ENCODE results near the gene INTS1. TPM values are rescaled to one million over a fixed set of nuclear protein-coding genes. Genes with fewer than 3 reads are reported as not detected.

INTS1 gene
- total RNA-seq, 2 experiments from 2014 or later, result 91.0 to 91.5 TPM

GRCh38 chr7:1436608-1437007 is 67.6 kb downstream of the INTS1 start:
- ChIA-PET POLR2A (no interaction called here), CTCF (no interaction called here)
- H3K27me3 Mint-ChIP-seq, result peaks cover 5% of the 10 kb centered on the region
- no peak overlapping the region for H3K27ac ChIP-seq (ENCODE audit: low read depth in 1 of 2, low read length in 2 of 2)
- H3K4me1 ChIP-seq (ENCODE audit: insufficient read depth, low read length), result peaks cover 9% of the 10 kb centered on the region
- DNase-seq (no peak), ATAC-seq (ENCODE audit: poor library complexity) (no peak)
- intact Hi-C loops (cut with DNase I, micrococcal nuclease), result no loop called here
- H3K4me3 Mint-ChIP-seq, result no peak overlapping the region
- no peaks in the 10 kb centered on the region for H3K36me3 ChIP-seq (ENCODE audit: insufficient read depth, low read length)
- H3K9me3 Mint-ChIP-seq, result no peaks in the 10 kb centered on the region
- H3K36me3 Mint-ChIP-seq (ENCODE audit: low read depth), result no peaks in the 10 kb centered on the region
- no peak overlapping the region for H3K27ac Mint-ChIP-seq
- no peaks in the 10 kb centered on the region for H3K9me3 ChIP-seq (ENCODE audit: control insufficient read depth in 1 of 2, insufficient read depth in 1 of 2, low read length in 2 of 2)
- no peak for TF ChIP-seq CTCF (IDR thresholded peaks at IDR 0.05)
- H3K27me3 ChIP-seq (ENCODE audit: control insufficient read depth in 1 of 2, insufficient read depth in 2 of 2, low read length in 2 of 2), result peaks cover 0 to 11% of the 10 kb centered on the region in 2 experiments
- peaks cover 5% of the 10 kb centered on the region for H3K4me1 Mint-ChIP-seq (ENCODE audit: low read depth)
- no peak overlapping the region for H3K4me3 ChIP-seq (ENCODE audit: low read length)

GRCh38 chr7:1434891-1435670 is 69.1 kb downstream of the INTS1 start:
- ChIA-PET CTCF (no interaction called here), POLR2A (no interaction called here)
- H3K27me3 Mint-ChIP-seq, result peaks cover 5% of the 10 kb centered on the region
- Histone ChIP-seq H3K27ac (ENCODE audit: low read depth in 1 of 2, low read length in 2 of 2) (no peak overlapping the region), H3K27me3 (ENCODE audit: control insufficient read depth in 1 of 2, insufficient read depth in 2 of 2, low read length in 2 of 2) (peaks cover 0 to 11% of the 10 kb centered on the region in 2 experiments), H3K4me3 (ENCODE audit: low read length) (no peak overlapping the region), H3K36me3 (ENCODE audit: insufficient read depth, low read length) (no peaks in the 10 kb centered on the region), H3K9me3 (ENCODE audit: control insufficient read depth in 1 of 2, insufficient read depth in 1 of 2, low read length in 2 of 2) (no peaks in the 10 kb centered on the region), H3K4me1 (ENCODE audit: insufficient read depth, low read length) (peaks cover 9% of the 10 kb centered on the region)
- intact Hi-C loops (cut with DNase I, micrococcal nuclease), result loop anchor here in 1 of 2 experiments (5.0 kb wide), 1 partner anchor 243 kb away; no protein-coding TSS in a partner anchor
- H3K27ac Mint-ChIP-seq, result no peak overlapping the region
- TF ChIP-seq CTCF (IDR thresholded peaks at IDR 0.05), result no peak
- peaks cover 5% of the 10 kb centered on the region for H3K4me1 Mint-ChIP-seq (ENCODE audit: low read depth)
- H3K9me3 Mint-ChIP-seq, result no peaks in the 10 kb centered on the region
- H3K4me3 Mint-ChIP-seq, result no peak overlapping the region
- no peaks in the 10 kb centered on the region for H3K36me3 Mint-ChIP-seq (ENCODE audit: low read depth)
- DNase-seq (no peak), ATAC-seq (ENCODE audit: poor library complexity) (no peak)

GRCh38 chr7:1434165-1434718 is 69.9 kb downstream of the INTS1 start:
- ChIA-PET CTCF (interaction anchor here (2.8 kb wide), 1 partner anchor 40 kb away, joined by 8 read pairs; no protein-coding TSS in a partner anchor), POLR2A (no interaction called here)
- no peak for TF ChIP-seq CTCF (IDR thresholded peaks at IDR 0.05)
- Mint-ChIP-seq H3K27me3 (peaks cover 5% of the 10 kb centered on the region), H3K4me1 (ENCODE audit: low read depth) (peaks cover 5% of the 10 kb centered on the region), H3K9me3 (no peaks in the 10 kb centered on the region), H3K27ac (no peak overlapping the region), H3K4me3 (no peak overlapping the region), H3K36me3 (ENCODE audit: low read depth) (no peaks in the 10 kb centered on the region)
- Histone ChIP-seq H3K9me3 (ENCODE audit: control insufficient read depth in 1 of 2, insufficient read depth in 1 of 2, low read length in 2 of 2) (no peaks in the 10 kb centered on the region), H3K4me3 (ENCODE audit: low read length) (no peak overlapping the region), H3K27ac (ENCODE audit: low read depth in 1 of 2, low read length in 2 of 2) (no peak overlapping the region), H3K27me3 (ENCODE audit: control insufficient read depth in 1 of 2, insufficient read depth in 2 of 2, low read length in 2 of 2) (peaks cover 0 to 11% of the 10 kb centered on the region in 2 experiments), H3K4me1 (ENCODE audit: insufficient read depth, low read length) (peaks cover 9% of the 10 kb centered on the region), H3K36me3 (ENCODE audit: insufficient read depth, low read length) (no peaks in the 10 kb centered on the region)
- DNase-seq (no peak), ATAC-seq (ENCODE audit: poor library complexity) (no peak)
- intact Hi-C loops (cut with DNase I, micrococcal nuclease), result loop anchor here in 1 of 2 experiments (5.0 kb wide), 1 partner anchor 242 kb away; no protein-coding TSS in a partner anchor
